ENCODE measurements around the gene MAFF.

The MAFF gene

DNA sequence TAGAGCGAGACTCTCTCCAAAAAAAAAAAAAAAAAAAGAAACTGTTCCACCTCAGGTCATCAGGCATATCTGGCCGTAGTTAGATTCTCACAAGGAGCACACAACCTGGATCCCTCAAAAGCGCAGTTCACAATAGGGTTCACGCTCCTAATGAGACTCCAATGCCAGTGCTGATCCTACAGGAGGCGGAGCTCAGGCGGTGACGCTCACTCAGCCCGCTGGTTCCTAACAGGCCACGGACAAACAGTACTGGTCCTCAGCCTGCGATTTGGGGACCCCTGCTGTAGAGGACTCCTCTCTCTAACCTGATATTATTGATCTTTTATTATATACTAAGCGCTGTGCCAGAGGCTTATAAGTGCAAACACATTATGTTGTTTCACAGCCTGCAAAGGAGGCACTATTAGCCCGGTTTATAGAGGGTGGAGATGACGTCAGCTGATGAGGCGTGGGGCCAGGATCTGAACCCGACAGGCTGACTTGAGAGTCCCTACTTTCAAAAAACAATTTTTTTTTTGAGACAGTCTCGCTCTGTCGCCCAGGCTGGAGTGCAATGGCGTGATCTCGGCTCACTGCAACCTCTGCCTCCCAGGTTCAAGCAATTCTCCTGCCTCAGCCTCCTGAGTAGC lies 4.9 kb upstream of the MAFF start:
- Histone ChIP-seq H3K9ac (ENCODE audit: low read length) (no peak overlapping the region), H3K4me1 (ENCODE audit: control insufficient read depth, low read depth, low read length) (peaks cover 5% of the 10 kb centered on the region), H3K27me3 (ENCODE audit: control insufficient read depth, insufficient read depth, low read length) (peaks cover 8% of the 10 kb centered on the region), H3K27ac (ENCODE audit: low read length) (no peak overlapping the region), H3K36me3 (ENCODE audit: control insufficient read depth, low read depth, low read length) (no peaks in the 10 kb centered on the region), H3K9me3 (ENCODE audit: control insufficient read depth, low read depth, low read length) (no peaks in the 10 kb centered on the region), H3K4me3 (ENCODE audit: low read length) (no peak overlapping the region)

DNA sequence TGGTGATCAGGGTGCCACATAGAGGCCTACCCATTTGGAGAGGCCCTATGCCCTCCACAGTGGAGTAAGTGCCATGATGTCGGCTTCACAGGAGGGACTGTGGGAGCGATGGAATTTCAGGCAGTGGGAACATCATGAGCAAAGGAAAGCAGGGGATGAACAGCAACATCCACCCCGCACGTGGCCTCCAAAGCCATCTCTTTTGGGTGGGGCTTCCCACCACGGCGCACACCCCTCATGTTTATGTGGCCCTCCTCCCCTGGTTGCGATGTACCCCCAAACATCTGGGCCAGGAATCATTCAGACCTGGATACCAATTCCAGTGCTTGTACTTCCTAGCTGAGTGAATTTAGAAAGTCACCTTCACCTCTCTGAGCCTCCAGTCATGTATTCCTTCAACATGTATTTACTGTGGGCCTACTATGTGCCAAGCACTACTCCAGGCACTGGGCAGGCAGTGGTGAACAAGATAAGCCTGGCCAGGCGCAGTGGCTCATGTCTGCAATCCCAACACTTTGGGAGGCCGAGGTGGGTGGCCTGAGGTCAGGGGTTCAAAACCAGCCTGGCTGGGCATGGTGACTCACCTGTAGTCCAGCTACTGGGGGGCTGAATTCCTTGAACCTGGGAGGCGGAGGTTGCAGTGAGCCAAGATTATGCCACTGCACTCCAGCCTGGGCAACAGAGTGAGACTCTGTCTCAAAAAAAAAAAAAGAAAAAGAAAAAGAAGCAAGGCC lies 1.8 kb upstream of the MAFF start:
- H3K9ac ChIP-seq (ENCODE audit: low read length), result no peak overlapping the region
- no peaks in the 10 kb centered on the region for H3K9me3 ChIP-seq (ENCODE audit: control insufficient read depth, low read depth, low read length)
- no peaks in the 10 kb centered on the region for H3K36me3 ChIP-seq (ENCODE audit: control insufficient read depth, low read depth, low read length)
- H3K27ac ChIP-seq (ENCODE audit: low read length), result no peak overlapping the region
- H3K4me1 ChIP-seq (ENCODE audit: control insufficient read depth, low read depth, low read length), result peaks cover 16% of the 10 kb centered on the region
- H3K4me3 ChIP-seq (ENCODE audit: low read length), result no peak overlapping the region
- H3K27me3 ChIP-seq (ENCODE audit: control insufficient read depth, insufficient read depth, low read length), result peaks cover 29% of the 10 kb centered on the region

DNA sequence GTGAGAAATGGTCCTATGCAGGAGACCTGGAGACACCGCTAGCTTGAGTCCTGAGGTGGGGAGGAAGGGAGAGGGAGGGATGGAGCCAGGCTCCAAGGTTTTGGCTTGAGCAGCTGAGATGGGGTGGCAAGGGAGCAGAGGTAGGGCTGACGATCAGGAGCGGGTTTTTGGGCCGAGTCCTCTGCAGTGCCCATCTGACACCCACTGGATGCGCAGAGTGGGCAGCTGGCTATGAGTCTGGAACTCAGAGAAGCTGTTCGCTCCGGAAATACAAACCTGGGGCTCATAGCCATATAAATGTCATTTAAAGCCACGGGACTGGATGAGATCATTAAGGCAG lies 453 bp upstream of the MAFF start:
- Histone ChIP-seq H3K4me1 (ENCODE audit: control insufficient read depth, low read depth, low read length) (peaks cover 16% of the 10 kb centered on the region), H3K27me3 (ENCODE audit: control insufficient read depth, insufficient read depth, low read length) (peaks cover 29% of the 10 kb centered on the region), H3K4me3 (ENCODE audit: low read length) (peak overlapping the region; percentile 82), H3K36me3 (ENCODE audit: control insufficient read depth, low read depth, low read length) (no peaks in the 10 kb centered on the region), H3K9me3 (ENCODE audit: control insufficient read depth, low read depth, low read length) (no peaks in the 10 kb centered on the region), H3K9ac (ENCODE audit: low read length) (peak overlapping the region; percentile 25), H3K27ac (ENCODE audit: low read length) (no peak overlapping the region)

DNA sequence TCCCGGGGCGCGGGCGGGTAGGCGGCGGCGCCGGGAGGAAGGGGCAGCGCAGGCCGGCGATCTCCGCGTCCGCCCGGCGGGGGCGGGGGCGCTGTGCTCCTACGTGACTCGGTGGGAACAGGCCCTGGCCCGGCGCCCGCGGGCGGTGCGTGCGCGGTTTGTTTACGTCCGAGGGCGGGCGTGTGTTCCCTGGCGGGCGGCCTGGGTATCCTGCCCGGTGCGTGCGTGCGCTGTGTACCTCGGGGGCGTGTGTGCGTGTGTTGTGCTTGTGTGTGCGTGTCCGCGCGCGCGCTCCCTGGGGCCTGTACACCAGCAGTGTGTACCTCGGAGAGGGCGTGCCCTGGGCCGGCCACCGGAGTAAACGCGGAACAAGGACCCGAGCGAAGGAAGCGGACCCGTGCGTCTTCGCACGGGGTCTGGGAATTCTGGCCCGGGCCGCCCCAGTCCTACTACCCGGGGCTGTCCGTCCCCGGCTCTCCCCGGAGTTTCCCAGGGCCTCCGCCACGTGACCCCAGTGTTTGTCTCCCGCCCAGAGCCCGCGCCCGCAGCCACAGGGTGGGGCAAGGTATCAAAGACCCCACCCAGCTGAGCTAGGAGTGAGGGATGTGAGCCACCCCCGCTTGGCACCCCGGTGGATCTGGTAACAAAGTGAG lies 769 bp downstream of the MAFF start:
- Histone ChIP-seq H3K4me1 (ENCODE audit: control insufficient read depth, low read depth, low read length) (peaks cover 16% of the 10 kb centered on the region), H3K4me3 (ENCODE audit: low read length) (peak overlapping the region; percentile 82), H3K27me3 (ENCODE audit: control insufficient read depth, insufficient read depth, low read length) (peaks cover 29% of the 10 kb centered on the region), H3K9me3 (ENCODE audit: control insufficient read depth, low read depth, low read length) (no peaks in the 10 kb centered on the region), H3K9ac (ENCODE audit: low read length) (peak overlapping the region; percentile 71), H3K36me3 (ENCODE audit: control insufficient read depth, low read depth, low read length) (no peaks in the 10 kb centered on the region), H3K27ac (ENCODE audit: low read length) (no peak overlapping the region)

DNA sequence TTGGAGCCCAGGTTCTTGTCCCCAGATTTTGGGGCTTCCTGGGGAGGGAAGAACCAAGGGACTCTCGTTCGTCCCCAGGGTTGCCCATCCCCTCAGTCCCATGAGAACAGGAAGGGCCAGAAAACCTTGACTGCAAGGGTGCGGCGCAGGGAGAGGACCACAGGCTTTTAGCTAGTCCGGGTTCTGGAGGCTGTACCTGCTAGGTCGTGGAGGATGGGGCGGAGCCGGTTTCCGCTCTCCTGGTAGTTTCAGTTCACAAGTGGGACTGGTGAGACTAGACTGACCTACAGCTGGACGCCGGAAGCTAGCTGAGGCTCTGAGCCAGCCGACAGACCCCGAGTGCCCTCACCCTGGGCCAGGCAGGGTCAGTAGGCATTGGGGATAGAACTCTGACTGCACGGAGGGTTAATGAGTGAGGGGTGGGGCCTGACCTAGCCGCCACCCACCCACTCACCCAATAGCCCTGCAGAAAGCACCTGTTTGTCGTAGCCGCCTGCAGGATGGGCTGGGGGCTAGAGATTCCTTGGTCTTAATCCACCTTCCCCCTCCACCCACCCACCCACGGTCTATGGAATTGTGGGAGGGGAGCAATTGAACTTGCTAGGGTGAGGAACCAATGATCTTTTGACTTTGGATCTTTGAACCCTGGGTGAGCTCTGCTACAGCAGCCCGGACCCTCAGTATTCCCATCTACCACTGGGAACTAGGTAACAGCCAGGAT lies 1.5 kb downstream of the MAFF start:
- peak overlapping the region; percentile 82 for H3K4me3 ChIP-seq (ENCODE audit: low read length)
- H3K4me1 ChIP-seq (ENCODE audit: control insufficient read depth, low read depth, low read length), result peaks cover 16% of the 10 kb centered on the region
- H3K9me3 ChIP-seq (ENCODE audit: control insufficient read depth, low read depth, low read length), result no peaks in the 10 kb centered on the region
- no peak overlapping the region for H3K27ac ChIP-seq (ENCODE audit: low read length)
- H3K27me3 ChIP-seq (ENCODE audit: control insufficient read depth, insufficient read depth, low read length), result peaks cover 29% of the 10 kb centered on the region
- H3K36me3 ChIP-seq (ENCODE audit: control insufficient read depth, low read depth, low read length), result no peaks in the 10 kb centered on the region
- peak overlapping the region; percentile 71 for H3K9ac ChIP-seq (ENCODE audit: low read length)

DNA sequence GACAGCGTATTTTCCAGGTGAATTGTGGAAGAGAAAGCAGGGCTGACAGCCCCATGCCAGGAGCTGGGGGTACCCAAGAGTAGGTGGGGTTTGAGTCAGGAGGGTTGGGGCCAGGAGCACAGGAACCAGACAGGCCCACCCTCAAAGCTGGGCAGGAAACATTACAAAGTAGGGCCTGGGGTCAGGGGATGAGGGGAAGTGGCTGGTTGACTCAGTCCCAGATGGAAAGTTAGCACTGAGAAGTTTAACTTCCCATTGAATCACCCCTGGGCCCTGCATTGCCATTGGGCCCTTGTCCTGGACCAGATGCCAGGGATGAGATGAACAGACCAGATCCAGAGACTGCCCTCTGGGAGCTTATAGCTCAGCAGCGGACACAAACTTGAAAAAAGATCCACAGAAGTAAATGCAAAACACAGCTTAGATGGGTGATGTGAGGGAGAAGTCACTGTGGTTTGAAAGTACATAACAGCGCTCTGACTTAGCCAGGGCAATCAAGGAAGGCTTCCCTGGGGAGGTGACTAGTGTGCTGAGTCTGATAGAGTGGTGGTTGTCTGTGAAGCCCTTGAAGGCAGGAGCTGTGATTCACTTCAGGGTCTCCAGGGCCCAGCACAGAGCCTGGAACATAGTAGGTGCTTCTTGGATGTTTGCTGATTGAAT lies 2.2 kb downstream of the MAFF start:
- Histone ChIP-seq H3K36me3 (ENCODE audit: control insufficient read depth, low read depth, low read length) (no peaks in the 10 kb centered on the region), H3K27ac (ENCODE audit: low read length) (no peak overlapping the region), H3K27me3 (ENCODE audit: control insufficient read depth, insufficient read depth, low read length) (peaks cover 29% of the 10 kb centered on the region), H3K4me1 (ENCODE audit: control insufficient read depth, low read depth, low read length) (peaks cover 16% of the 10 kb centered on the region), H3K9ac (ENCODE audit: low read length) (no peak overlapping the region), H3K4me3 (ENCODE audit: low read length) (peak overlapping the region; percentile 82), H3K9me3 (ENCODE audit: control insufficient read depth, low read depth, low read length) (no peaks in the 10 kb centered on the region)

DNA sequence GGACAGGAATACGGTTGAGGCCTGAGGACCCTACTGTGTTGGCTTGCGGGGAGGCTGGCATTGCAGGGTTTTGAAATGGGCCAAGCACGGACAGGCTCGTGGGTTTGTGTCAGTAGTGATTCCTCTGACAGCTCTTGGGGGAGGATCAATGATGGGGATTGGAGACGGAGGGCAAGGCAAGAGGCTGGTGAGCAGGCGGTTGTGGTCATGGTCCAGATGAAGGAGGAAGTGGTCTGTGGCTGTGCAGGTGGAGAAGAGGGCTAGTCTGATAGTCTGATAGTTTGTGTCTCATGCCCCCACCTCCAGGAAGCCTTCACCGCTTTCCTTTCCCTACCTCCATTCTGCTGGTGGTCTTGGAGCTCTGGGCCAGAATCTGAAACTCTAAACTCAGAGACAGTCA lies 3.0 kb downstream of the MAFF start:
- H3K36me3 ChIP-seq (ENCODE audit: control insufficient read depth, low read depth, low read length), result no peaks in the 10 kb centered on the region
- no peak overlapping the region for H3K9ac ChIP-seq (ENCODE audit: low read length)
- no peak overlapping the region for H3K4me3 ChIP-seq (ENCODE audit: low read length)
- no peaks in the 10 kb centered on the region for H3K9me3 ChIP-seq (ENCODE audit: control insufficient read depth, low read depth, low read length)
- H3K27me3 ChIP-seq (ENCODE audit: control insufficient read depth, insufficient read depth, low read length), result peaks cover 29% of the 10 kb centered on the region
- H3K27ac ChIP-seq (ENCODE audit: low read length), result no peak overlapping the region
- H3K4me1 ChIP-seq (ENCODE audit: control insufficient read depth, low read depth, low read length), result peaks cover 16% of the 10 kb centered on the region

DNA sequence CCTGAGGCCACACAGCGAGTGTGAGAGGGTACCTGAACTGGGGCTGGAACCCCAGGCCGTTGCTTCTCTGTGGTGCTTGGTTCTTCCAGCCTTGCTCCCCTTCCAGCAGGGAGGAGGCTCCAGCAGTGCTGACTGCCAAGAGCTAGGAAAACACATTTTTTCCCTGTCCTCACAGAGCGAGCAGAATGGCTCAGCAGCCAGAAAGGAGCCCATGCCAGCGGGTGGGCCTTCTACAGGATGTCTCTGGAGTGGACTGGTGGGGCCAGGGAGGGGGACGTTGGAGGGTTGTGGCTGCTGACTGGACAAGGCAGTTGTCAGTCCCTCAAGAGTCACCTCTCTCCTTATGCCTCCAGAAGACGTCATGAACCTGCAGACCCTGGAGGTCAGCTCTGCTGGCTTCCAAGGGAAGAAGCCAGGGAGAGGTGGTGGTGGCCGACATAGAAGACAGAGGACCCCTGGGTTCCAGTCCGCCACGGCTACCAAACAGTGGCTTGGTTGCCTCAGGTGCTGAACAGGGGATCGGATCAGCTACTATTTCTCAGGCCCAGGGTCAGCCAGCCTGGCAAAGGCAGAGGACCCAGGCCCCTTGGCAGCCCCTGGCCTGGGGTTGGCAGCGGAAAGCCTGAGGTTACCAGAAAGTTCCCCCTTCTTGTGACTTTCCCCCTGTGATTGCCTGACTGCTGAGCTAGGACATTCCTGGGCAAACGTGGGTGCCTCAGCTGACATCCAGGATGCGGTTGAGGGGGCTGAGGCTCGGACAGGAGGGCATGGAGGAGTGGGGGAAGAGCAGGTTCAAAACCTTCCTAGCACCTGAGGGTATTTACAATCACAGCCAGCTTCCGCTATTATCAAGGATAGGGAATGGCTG lies 3.7 kb downstream of the MAFF start:
- Histone ChIP-seq H3K9ac (ENCODE audit: low read length) (no peak overlapping the region), H3K4me3 (ENCODE audit: low read length) (no peak overlapping the region), H3K9me3 (ENCODE audit: control insufficient read depth, low read depth, low read length) (no peaks in the 10 kb centered on the region), H3K27ac (ENCODE audit: low read length) (no peak overlapping the region), H3K36me3 (ENCODE audit: control insufficient read depth, low read depth, low read length) (no peaks in the 10 kb centered on the region), H3K27me3 (ENCODE audit: control insufficient read depth, insufficient read depth, low read length) (peaks cover 29% of the 10 kb centered on the region), H3K4me1 (ENCODE audit: control insufficient read depth, low read depth, low read length) (peaks cover 16% of the 10 kb centered on the region)

DNA sequence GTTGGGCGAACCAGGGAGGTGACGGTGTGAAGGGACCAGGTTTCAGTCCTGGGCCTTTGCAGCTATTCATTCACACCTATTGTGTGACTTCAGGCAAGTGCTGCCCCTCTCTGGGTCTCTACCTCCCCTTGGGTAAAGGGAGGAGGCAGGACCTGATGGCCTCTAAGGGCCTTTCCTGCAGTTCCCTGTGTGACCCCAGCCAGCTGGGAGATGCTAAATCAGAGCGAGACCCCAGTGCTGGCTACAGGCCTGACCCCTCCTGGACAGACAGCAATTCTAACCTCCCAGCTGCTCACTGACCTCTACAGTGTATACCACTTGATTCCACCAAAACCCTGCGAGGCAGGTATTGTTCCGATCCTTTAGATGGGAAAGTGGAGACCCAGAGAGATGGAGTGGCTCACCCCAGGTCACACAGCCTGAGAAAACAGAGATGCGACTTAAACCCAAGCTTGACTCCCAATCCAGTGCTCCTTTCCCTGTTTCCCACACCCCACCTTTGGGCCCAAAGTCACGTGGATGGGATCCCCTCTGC lies 6.2 kb downstream of the MAFF start:
- no peaks in the 10 kb centered on the region for H3K36me3 ChIP-seq (ENCODE audit: control insufficient read depth, low read depth, low read length)

DNA sequence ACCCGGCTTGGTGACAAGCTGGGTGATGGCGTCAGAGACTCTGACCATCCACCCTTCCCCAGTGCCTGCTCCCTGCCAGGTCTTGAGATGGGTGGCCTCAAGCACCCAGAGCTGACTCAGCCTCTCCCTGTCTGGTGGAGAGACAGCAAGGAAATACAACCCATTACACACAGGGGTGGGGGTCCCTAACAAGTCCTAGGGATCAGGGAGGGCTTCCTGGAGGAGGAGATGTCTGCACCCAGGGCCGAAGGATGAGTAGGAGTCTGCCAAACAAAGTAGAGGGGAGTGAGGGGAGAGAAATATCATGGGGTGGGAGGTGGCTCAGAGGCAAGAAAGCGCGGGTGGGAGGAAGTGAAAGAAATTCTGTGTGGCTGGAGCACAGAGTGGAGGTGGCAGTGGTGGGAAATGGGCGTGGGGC lies 6.8 kb downstream of the MAFF start:
- H3K4me3 ChIP-seq (ENCODE audit: low read length), result no peak overlapping the region
- no peak overlapping the region for H3K27ac ChIP-seq (ENCODE audit: low read length)
- no peaks in the 10 kb centered on the region for H3K9me3 ChIP-seq (ENCODE audit: control insufficient read depth, low read depth, low read length)
- H3K9ac ChIP-seq (ENCODE audit: low read length), result no peak overlapping the region
- H3K27me3 ChIP-seq (ENCODE audit: control insufficient read depth, insufficient read depth, low read length), result peaks cover 22% of the 10 kb centered on the region
- no peaks in the 10 kb centered on the region for H3K36me3 ChIP-seq (ENCODE audit: control insufficient read depth, low read depth, low read length)
- peaks cover 4% of the 10 kb centered on the region for H3K4me1 ChIP-seq (ENCODE audit: control insufficient read depth, low read depth, low read length)

More for the DNA sequence above, 6.2 kb downstream of the MAFF start:
- Histone ChIP-seq H3K4me1 (ENCODE audit: control insufficient read depth, low read depth, low read length) (peaks cover 8% of the 10 kb centered on the region), H3K27me3 (ENCODE audit: control insufficient read depth, insufficient read depth, low read length) (peaks cover 22% of the 10 kb centered on the region), H3K9ac (ENCODE audit: low read length) (no peak overlapping the region), H3K9me3 (ENCODE audit: control insufficient read depth, low read depth, low read length) (no peaks in the 10 kb centered on the region), H3K4me3 (ENCODE audit: low read length) (no peak overlapping the region), H3K27ac (ENCODE audit: low read length) (no peak overlapping the region)

Data from iPS-18a (cell line).